ENCODE measurements around the gene TBX6. TPM values are rescaled to one million over a fixed set of nuclear protein-coding genes. Genes with fewer than 3 reads are reported as not detected.

Gene TBX6
- total and polyA plus RNA-seq, 2 of the 4 experiments (the other 2 are of a cell fraction) = 0.10 TPM; not detected in 1

- no peak overlapping the region for H3K23ac ChIP-seq (ENCODE audit: low read depth, low read length)
- CTCF ChIA-PET = interaction anchor here (1.4 to 1.6 kb wide), 2 partner anchors 11 to 12 kb away, joined by 3 to 7 read pairs; partner anchors contain the start of gene ALDOA
- peak overlapping the region; percentile 14 for H2BK5ac ChIP-seq (ENCODE audit: low read depth, low read length, poor library complexity, severe bottlenecking)
- H4K20me1 ChIP-seq (ENCODE audit: insufficient read depth, low read length) = no peaks in the 10 kb centered on the region; the same call in 1 of the 2 replicates
- intact Hi-C loops (cut with micrococcal nuclease) (no loop called here), in situ Hi-C loops (cut with MboI; ENCODE audit: low sequenced_read_pairs) (no loop called here), dilution Hi-C loops (cut with HindIII; ENCODE audit: low sequenced_read_pairs, unreplicated experiment) (no loop called here)
- peaks cover 7% of the 10 kb centered on the region for H3K4me1 ChIP-seq (ENCODE audit: control insufficient read depth, insufficient read depth, low read length)
- peak overlapping the region; percentile 1; the same call in 1 of the 2 replicates for H2BK120ac ChIP-seq (ENCODE audit: low read depth, low read length)
- H3K4ac ChIP-seq (ENCODE audit: low read depth, low read length) = peak overlapping the region; percentile 51
- peak overlapping the region; percentile 5 to 11; a peak in 1 of 4 replicates for H4K8ac ChIP-seq (ENCODE audit: low read depth in 2 of 2, low read length in 2 of 2)
- no peak overlapping the region for H4K5ac ChIP-seq (ENCODE audit: low read depth, low read length)
- H3K9me1 ChIP-seq (ENCODE audit: insufficient read depth, low read length) = peaks cover 14% of the 10 kb centered on the region
- H3K36me3 ChIP-seq (ENCODE audit: control insufficient read depth, insufficient read depth, low read length) = no peaks in the 10 kb centered on the region; the same call in 1 of the 2 replicates
- POLR2A ChIA-PET (ENCODE audit: unreplicated experiment) = no interaction called here
- H3K56ac ChIP-seq (ENCODE audit: extremely low read depth, insufficient read depth, low read length) = no peak overlapping the region
- H3K79me1 ChIP-seq (ENCODE audit: low read depth in 1 of 2, low read length in 2 of 2) = peaks cover 6 to 42% of the 10 kb centered on the region in 2 experiments; a peak in 2 of 4 replicates
- H3K14ac ChIP-seq (replicated peaks; ENCODE audit: low read depth, low read length) = peak overlapping the region; percentile 71; the same call in 1 of the 2 replicates
- peak overlapping the region; percentile 30; the same call in 1 of the 2 replicates for H3K9ac ChIP-seq (ENCODE audit: low read depth, low read length)
- H2BK20ac ChIP-seq (ENCODE audit: low read depth, low read length) = peak overlapping the region; percentile 1; the same call in 1 of the 2 replicates
- peak overlapping the region; percentile 79 for H2AK9ac ChIP-seq (replicated peaks; ENCODE audit: low read depth, low read length, poor library complexity)
- no peak for TF ChIP-seq CHD1 (IDR thresholded peaks at IDR 0.05; ENCODE audit: low read depth, low read length)
- no peak for TF ChIP-seq SMC3 (IDR thresholded peaks at IDR 0.05; ENCODE audit: low read depth, low read length)
- TF ChIP-seq RCOR1 (IDR thresholded peaks at IDR 0.05; ENCODE audit: insufficient replicate concordance, low read length) = no peak
- no peak for TF ChIP-seq MAFK (IDR thresholded peaks at IDR 0.05; ENCODE audit: low read depth, low read length)
- TF ChIP-seq FOS (IDR thresholded peaks at IDR 0.05; ENCODE audit: low read depth, low read length) = no peak
- no peak for TF ChIP-seq ELK1 (IDR thresholded peaks at IDR 0.05; ENCODE audit: borderline replicate concordance, low read depth, low read length)
- no peak for TF ChIP-seq MAZ (IDR thresholded peaks at IDR 0.05; ENCODE audit: borderline replicate concordance, low read depth, low read length)
- no peaks in the 10 kb centered on the region for H3K27me3 ChIP-seq (ENCODE audit: control insufficient read depth, insufficient read depth, low read length)
- no peak overlapping the region for H3K18ac ChIP-seq (ENCODE audit: low read depth, low read length)
- WGBS, 2 experiments (ENCODE audit: extremely low coverage in 2 of 2, insufficient read length in 1 of 2) = no CpG with 5 or more reads among the region's 8 CpGs
- BruUV-seq (replicated peaks) = no TSS peak
- H4K91ac ChIP-seq (ENCODE audit: insufficient read depth, low read depth, low read length) = peak overlapping the region; percentile 68; the same call in 1 of the 2 replicates
- H2BK15ac ChIP-seq (ENCODE audit: low read depth, low read length) = peak overlapping the region; percentile 70; the same call in 2 of the 3 replicates
- H2AK5ac ChIP-seq (ENCODE audit: low read depth, low read length) = peak overlapping the region; percentile 95
- H2AFZ ChIP-seq (replicated peaks; ENCODE audit: low read length, poor library complexity) = peak overlapping the region; percentile 49
- ATAC-seq (ENCODE audit: low read depth) = no peak
- H3K9me3 ChIP-seq (ENCODE audit: control insufficient read depth, insufficient read depth, low read length) = no peaks in the 10 kb centered on the region
- no peak overlapping the region for H3K4me2 ChIP-seq (ENCODE audit: low read depth, low read length)
- no peak overlapping the region for H3K4me3 ChIP-seq (ENCODE audit: insufficient read depth, low read depth, low read length)
- DNase-seq = no peak
- H3K27ac ChIP-seq (ENCODE audit: insufficient read depth, low read length) = peak overlapping the region; percentile 14; the same call in 1 of the 2 replicates
Observed at GRCh38 chr16:30054451-30054850, 37.3 kb downstream of the TBX6 start.
